Heart left ventricle (tissue), 16 donors: ENCODE data around the gene METTL3. TPM values are rescaled to one million over a fixed set of nuclear protein-coding genes. Genes with fewer than 3 reads are reported as not detected.

ENCODE experiments used
- ATAC-seq, 4 donors: fragments of 200-7000 bp; cut with Tn5 transposase; one replicate each; pipeline ENCODE4 v1.9.1; 2020 to 2022; ENCODE audit warnings: moderate library complexity in 4 of 4, mild to moderate bottlenecking in 3 of 4, moderate number of reproducible peaks in 1 of 4
- DNase-seq, 5 donors: peaks; one replicate each; pipeline ENCODE4 v3.0.0-alpha.2; 2020
- H3K27ac ChIP-seq, 12 donors: fragments of 200-600 bp; sonication (generic) in 4 of 12; one replicate each; pipeline versions ENCODE4 v1.5.0 to v1.8.0; 2016 to 2022; ENCODE audit warnings: mild to moderate bottlenecking in 2 of 12
- H3K27me3 ChIP-seq, 9 donors: fragments of 200-600 bp; sonication (generic) in 2 of 9; one replicate each; pipeline versions ENCODE4 v1.5.1 to v1.8.0; 2016 to 2022; ENCODE audit warnings: mild to moderate bottlenecking in 3 of 9
- H3K36me3 ChIP-seq, 9 donors: fragments of 200-600 bp; sonication (generic) in 2 of 9; one replicate each; pipeline versions ENCODE4 v1.5.0 to v1.8.0; 2018 to 2022; ENCODE audit warnings: mild to moderate bottlenecking in 2 of 9
- H3K4me1 ChIP-seq, 12 donors: fragments of 200-600 bp; sonication (generic) in 4 of 12; one replicate each; pipeline versions ENCODE4 v1.5.0 to v1.8.0; 2016 to 2022; ENCODE audit warnings: mild to moderate bottlenecking in 3 of 12
- H3K4me3 ChIP-seq, 12 donors: fragments of 200-600 bp; sonication (generic) in 4 of 12; one replicate each; pipeline versions ENCODE4 v1.5.0 to v1.8.0; 2017 to 2022; ENCODE audit warnings: mild to moderate bottlenecking in 9 of 12, moderate library complexity in 4 of 12
- H3K9me3 ChIP-seq, 12 donors: fragments of 200-600 bp; sonication (generic) in 4 of 12; one replicate each; pipeline versions ENCODE4 v1.5.0 to v1.8.0; 2016 to 2022; ENCODE audit warnings: mild to moderate bottlenecking in 1 of 12
- POLR2A ChIP-seq, 2 donors: fragments of 450-650 bp; IDR thresholded peaks; one replicate each; pipeline ENCODE4 v1.6.1; 2017; ENCODE audit warnings: antibody characterized with exemption in 2 of 2, mild to moderate bottlenecking in 2 of 2, moderate library complexity in 2 of 2
- WGBS, 4 donors: extraction: QIAGEN DNeasy Blood & Tissue Kit in 2 of 4; methylation state at CpG; one replicate each; pipeline versions ENCODE4 v1.1.5 to v1.1.7; 2013 to 2018; 5-methylcytosine and 5-hydroxymethylcytosine counted together
- intact Hi-C, 10 donors: fragments of 100-400 bp; cut with DNase I; formaldehyde crosslinking; loops; one replicate each; pipeline versions ENCODE4 v1.11.1 to v1.14.2; 2022
- polyA plus RNA-seq, 2 donors: library from polyadenylated mRNA; stranded (reverse); fragments of 200-250 nt; gene quantifications; one replicate each; pipeline ENCODE4 v1.2.3, GENCODE V29; 2013
- total RNA-seq, 9 donors: library from RNA; depleted of rRNA in 2 of 9; stranded (reverse); fragments of >200 nt in 2 of 9; fragmentation: NEBNext Ultra II Directional in 3 of 9; extraction: Animal tissue kit (Norgen Biotek cat#: 25700) in 3 of 9; gene quantifications; one replicate each; pipeline versions ENCODE4 v1.1.0 to v1.2.4, GENCODE V29; 2016 to 2023
- TF ChIP-seq, protein P1 (sequence below), 12 donors: fragments of 200-600 bp; sonication (generic) in 4 of 12; IDR thresholded peaks; one replicate each; pipeline versions ENCODE4 v1.5.0 to v1.8.0; 2018 to 2022; ENCODE audit warnings: antibody characterized with exemption in 12 of 12, mild to moderate bottlenecking in 5 of 12
- donor health status: ischemic (EF 13 %, LVEDD 7.1; RV severe dilation, severe dysfunction).
- donor health status: healthy with polysubstance abuse.
- donor health status: DM: no; HTN: yes; CAD: no.
- donor health status: DM: no; HTN: no; CAD: no.
- donor health status: ischemic (EF 25% LVEDD 6.9; RV normal size, moderate dysfunction).
- donor health status: ischemic (EF 25% LVEDD 5.7; RV mildly dilated, moderate dysfunction).
- donor health status: healthy.
- donor health status: DM: yes; HTN: yes; CAD: no.
- donor health status: ischemic (EF 35%, LVEDD 5.7; RV mildly dilated, moderate dysfunction).
- donor health status: nonischemic (EF 11% LVEDD 7.7; RV severe dilation, severe dysfunction).
- donor health status: DM: yes; HTN: yes; CAD: no.
- donor health status: PGD.
- donor health status: ischemic (EF 29% LVEDD 5.4; RV normal size, mild dysfunction).
- donor health status: nonischemic (EF 23%, LVEDD 6.1; RV moderate dilation, normal function).

The METTL3 gene
- total and polyA plus RNA-seq, 11 donors = 21.0 to 37.0 (median 25.2) TPM

DNA sequence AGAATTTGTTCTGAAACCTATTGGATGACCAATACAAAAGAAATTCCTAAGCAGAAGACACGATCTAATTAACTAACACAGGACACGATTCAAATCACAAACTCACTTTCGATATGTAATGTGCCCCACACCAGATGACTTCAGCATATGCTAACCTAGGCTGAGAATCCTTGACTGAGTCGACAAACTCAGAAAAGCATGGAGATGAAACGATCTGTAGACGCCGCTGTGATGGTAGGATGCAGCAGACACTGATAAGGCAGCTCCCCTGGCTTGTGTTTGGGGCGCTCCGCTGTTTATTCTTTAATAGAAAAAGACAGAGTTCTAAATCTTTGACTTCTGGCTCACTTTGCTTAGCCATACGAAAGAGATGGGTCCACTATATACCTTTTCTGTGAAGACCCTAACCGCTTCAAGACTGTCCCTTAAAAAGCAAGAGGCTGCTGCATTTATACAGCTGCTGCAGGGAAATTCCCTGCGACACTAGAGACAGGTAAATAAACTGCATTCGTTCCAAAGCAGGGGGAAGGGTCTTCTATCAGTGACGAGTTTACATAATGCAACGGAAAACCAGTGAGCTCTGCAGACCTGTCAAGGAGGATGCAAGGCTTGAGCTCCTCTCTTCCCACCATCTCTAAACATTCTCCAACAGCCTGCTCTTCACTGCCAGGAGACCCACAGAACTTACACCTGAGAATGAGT lies 56.1 kb downstream of the METTL3 start:
- peak overlapping the region in 10 of 12 donors; percentile 21 to 99 (median 96) for H3K27ac ChIP-seq

DNA sequence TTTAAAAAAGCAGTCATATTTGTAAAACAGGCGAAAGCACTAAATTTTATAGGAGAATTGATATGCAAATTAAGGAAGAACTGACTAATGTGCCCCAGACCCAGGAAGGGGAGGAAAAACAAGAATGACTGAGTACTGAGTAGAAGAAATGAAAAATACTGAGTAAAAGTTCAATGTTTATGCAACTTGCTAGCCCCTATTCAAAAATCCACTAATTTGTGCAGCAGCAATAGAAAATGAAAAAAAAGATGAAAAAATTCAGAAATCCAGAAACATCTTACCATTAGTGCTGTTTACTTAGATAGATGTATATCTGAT lies 61.3 kb downstream of the METTL3 start:
- no peaks in the 10 kb centered on the region for H3K9me3 ChIP-seq
- no peak for TF ChIP-seq POLR2A (IDR thresholded peaks at IDR 0.05)
- TF ChIP-seq, protein P1, sequence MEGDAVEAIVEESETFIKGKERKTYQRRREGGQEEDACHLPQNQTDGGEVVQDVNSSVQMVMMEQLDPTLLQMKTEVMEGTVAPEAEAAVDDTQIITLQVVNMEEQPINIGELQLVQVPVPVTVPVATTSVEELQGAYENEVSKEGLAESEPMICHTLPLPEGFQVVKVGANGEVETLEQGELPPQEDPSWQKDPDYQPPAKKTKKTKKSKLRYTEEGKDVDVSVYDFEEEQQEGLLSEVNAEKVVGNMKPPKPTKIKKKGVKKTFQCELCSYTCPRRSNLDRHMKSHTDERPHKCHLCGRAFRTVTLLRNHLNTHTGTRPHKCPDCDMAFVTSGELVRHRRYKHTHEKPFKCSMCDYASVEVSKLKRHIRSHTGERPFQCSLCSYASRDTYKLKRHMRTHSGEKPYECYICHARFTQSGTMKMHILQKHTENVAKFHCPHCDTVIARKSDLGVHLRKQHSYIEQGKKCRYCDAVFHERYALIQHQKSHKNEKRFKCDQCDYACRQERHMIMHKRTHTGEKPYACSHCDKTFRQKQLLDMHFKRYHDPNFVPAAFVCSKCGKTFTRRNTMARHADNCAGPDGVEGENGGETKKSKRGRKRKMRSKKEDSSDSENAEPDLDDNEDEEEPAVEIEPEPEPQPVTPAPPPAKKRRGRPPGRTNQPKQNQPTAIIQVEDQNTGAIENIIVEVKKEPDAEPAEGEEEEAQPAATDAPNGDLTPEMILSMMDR (IDR thresholded peaks at IDR 0.05) = no peak
- intact Hi-C loops = loop anchor here in 2 of 10 donors (10.0 kb wide), 1 partner anchor 105 kb away; no protein-coding TSS in a partner anchor
- no peak for DNase-seq
- H3K27me3 ChIP-seq = no peaks in the 10 kb centered on the region
- WGBS, 4 donors = 93 to 96% (median 95%) methylated on average over 1 of the region's 1 CpG
- peaks cover 0 to 34% (median 17%) of the 10 kb centered on the region in 12 donors for H3K4me1 ChIP-seq
- H3K4me3 ChIP-seq = no peak overlapping the region
- no peak overlapping the region for H3K27ac ChIP-seq
- no peak for ATAC-seq
- peaks cover 0 to 12% (median 4%) of the 10 kb centered on the region in 9 donors for H3K36me3 ChIP-seq

More for the DNA sequence above, 56.1 kb downstream of the METTL3 start:
- Histone ChIP-seq H3K27me3 (no peaks in the 10 kb centered on the region), H3K4me1 (peaks cover 0 to 36% (median 16%) of the 10 kb centered on the region in 12 donors), H3K36me3 (peaks cover 0 to 26% (median 10%) of the 10 kb centered on the region in 9 donors), H3K9me3 (no peaks in the 10 kb centered on the region), H3K4me3 (peak overlapping the region; percentile 64 to 97 (median 85))
- TF ChIP-seq, protein P1 (IDR thresholded peaks at IDR 0.05) = no peak
- TF ChIP-seq POLR2A (IDR thresholded peaks at IDR 0.05) = no peak
- no peak for ATAC-seq
- 25 to 35% (median 29%) methylated on average over 15 of the region's 15 CpGs for WGBS, 4 donors
- DNase-seq = no peak
- intact Hi-C loops = loop anchor here in 5 of 10 donors (2.0 to 10.0 kb wide), 4 partner anchors 18 to 773 kb away; partner anchors contain the start of genes HNRNPC (in 1 of the 5) and RNASE4 (in 1 of the 5)

Other genes starting within 250 kb of the METTL3 start
- gene HNRNPC, start 241.9 kb downstream of the METTL3 start, total RNA-seq = 100 to 1,000 TPM; 201 to 289 (median 249) TPM
- gene HNRNPC, start 241.9 kb downstream of the METTL3 start, polyA plus RNA-seq = 100 to 1,000 TPM; 255 to 389 TPM
- gene RPGRIP1, start 231.3 kb downstream of the METTL3 start, total RNA-seq = under 1 TPM in 8 of 9 donors, not detected in 1; 0.12 to 0.81 (median 0.41) TPM
- under 1 TPM; 0.14 to 0.23 TPM for gene RPGRIP1, start 231.3 kb downstream of the METTL3 start, polyA plus RNA-seq
- gene SUPT16H, start 127.3 kb downstream of the METTL3 start, total RNA-seq = 10 to 100 TPM; 25.1 to 38.1 (median 29.6) TPM
- gene SUPT16H, start 127.3 kb downstream of the METTL3 start, polyA plus RNA-seq = 10 to 100 TPM; 19.5 to 42.3 TPM
- gene CHD8, start 55.2 kb downstream of the METTL3 start, total RNA-seq = 10 to 100 TPM; 24.7 to 56.9 (median 42.3) TPM
- gene CHD8, start 55.2 kb downstream of the METTL3 start, polyA plus RNA-seq = 10 to 100 TPM; 19.0 to 21.2 TPM
- gene RAB2B, start 34.4 kb downstream of the METTL3 start, total RNA-seq = 10 to 100 TPM; 13.3 to 24.5 (median 17.2) TPM
- 10 to 100 TPM in 1 of 2 donors, 1 to 10 TPM in 1; 7.0 to 12.6 TPM for gene RAB2B, start 34.4 kb downstream of the METTL3 start, polyA plus RNA-seq
- gene TOX4, start 34.1 kb downstream of the METTL3 start, total RNA-seq = 100 to 1,000 TPM in 1 of 9 donors, 10 to 100 TPM in 8; 51.1 to 100 (median 87.4) TPM
- 10 to 100 TPM; 16.2 to 59.7 TPM for gene TOX4, start 34.1 kb downstream of the METTL3 start, polyA plus RNA-seq
- gene SALL2, start 15.0 kb upstream of the METTL3 start, total RNA-seq = 1 to 10 TPM; 2.5 to 9.4 (median 3.9) TPM
- 1 to 10 TPM; 1.4 to 1.8 TPM for gene SALL2, start 15.0 kb upstream of the METTL3 start, polyA plus RNA-seq
- under 1 TPM in 1 of 9 donors, not detected in 8; 0.18 TPM for gene OR10G3, start 68.7 kb upstream of the METTL3 start, total RNA-seq
- not detected for gene OR10G3, start 68.7 kb upstream of the METTL3 start, polyA plus RNA-seq
- gene OR10G2, start 123.6 kb upstream of the METTL3 start, total RNA-seq = not detected
- gene OR10G2, start 123.6 kb upstream of the METTL3 start, polyA plus RNA-seq = not detected
- gene OR4E2, start 142.5 kb upstream of the METTL3 start, total RNA-seq = not detected
- not detected for gene OR4E2, start 142.5 kb upstream of the METTL3 start, polyA plus RNA-seq
- gene OR4E1, start 162.5 kb upstream of the METTL3 start, total RNA-seq = not detected
- not detected for gene OR4E1, start 162.5 kb upstream of the METTL3 start, polyA plus RNA-seq